ENCODE results near the gene ARFIP1. TPM values are rescaled to one million over a fixed set of nuclear protein-coding genes. Genes with fewer than 3 reads are reported as not detected.

Gene ARFIP1
- total RNA-seq, 4 donors from 2014 or later, result 27.3 to 44.0 (median 39.2) TPM

DNA sequence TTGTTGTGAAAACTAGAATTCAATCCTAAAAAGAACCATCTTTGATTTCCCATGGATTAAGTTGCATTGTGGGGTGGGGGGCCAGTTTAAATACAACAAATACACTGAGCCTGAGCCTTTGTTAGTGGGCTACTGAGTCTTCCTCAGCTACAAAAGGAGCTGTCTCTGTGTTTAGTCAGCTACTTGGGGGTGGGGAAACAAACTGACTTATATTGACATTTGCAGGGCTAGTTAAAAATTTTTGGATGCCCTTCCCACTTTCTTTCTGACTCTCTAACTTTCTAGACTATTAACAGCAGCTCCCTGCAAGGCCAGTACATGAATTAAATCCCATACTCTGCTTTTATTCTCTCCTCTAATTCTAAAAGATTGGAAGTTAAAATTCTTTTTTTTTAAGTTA is 123.9 kb downstream of the ARFIP1 start:
- Histone ChIP-seq H3K4me1 (no peaks in the 10 kb centered on the region), H3K27ac (no peak overlapping the region), H3K4me3 (no peak overlapping the region), H3K27me3 (no peaks in the 10 kb centered on the region), H3K36me3 (peaks cover 0 to 28% (median 0%) of the 10 kb centered on the region in 3 donors), H3K9me3 (no peaks in the 10 kb centered on the region)
- TF ChIP-seq EP300 (IDR thresholded peaks at IDR 0.05), result no peak
- TF ChIP-seq, protein P1, sequence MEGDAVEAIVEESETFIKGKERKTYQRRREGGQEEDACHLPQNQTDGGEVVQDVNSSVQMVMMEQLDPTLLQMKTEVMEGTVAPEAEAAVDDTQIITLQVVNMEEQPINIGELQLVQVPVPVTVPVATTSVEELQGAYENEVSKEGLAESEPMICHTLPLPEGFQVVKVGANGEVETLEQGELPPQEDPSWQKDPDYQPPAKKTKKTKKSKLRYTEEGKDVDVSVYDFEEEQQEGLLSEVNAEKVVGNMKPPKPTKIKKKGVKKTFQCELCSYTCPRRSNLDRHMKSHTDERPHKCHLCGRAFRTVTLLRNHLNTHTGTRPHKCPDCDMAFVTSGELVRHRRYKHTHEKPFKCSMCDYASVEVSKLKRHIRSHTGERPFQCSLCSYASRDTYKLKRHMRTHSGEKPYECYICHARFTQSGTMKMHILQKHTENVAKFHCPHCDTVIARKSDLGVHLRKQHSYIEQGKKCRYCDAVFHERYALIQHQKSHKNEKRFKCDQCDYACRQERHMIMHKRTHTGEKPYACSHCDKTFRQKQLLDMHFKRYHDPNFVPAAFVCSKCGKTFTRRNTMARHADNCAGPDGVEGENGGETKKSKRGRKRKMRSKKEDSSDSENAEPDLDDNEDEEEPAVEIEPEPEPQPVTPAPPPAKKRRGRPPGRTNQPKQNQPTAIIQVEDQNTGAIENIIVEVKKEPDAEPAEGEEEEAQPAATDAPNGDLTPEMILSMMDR (IDR thresholded peaks at IDR 0.05), result no peak
- no peak for TF ChIP-seq POLR2A (IDR thresholded peaks at IDR 0.05)
- no peak for DNase-seq (ENCODE audit: low spot score in 2 of 2)

DNA sequence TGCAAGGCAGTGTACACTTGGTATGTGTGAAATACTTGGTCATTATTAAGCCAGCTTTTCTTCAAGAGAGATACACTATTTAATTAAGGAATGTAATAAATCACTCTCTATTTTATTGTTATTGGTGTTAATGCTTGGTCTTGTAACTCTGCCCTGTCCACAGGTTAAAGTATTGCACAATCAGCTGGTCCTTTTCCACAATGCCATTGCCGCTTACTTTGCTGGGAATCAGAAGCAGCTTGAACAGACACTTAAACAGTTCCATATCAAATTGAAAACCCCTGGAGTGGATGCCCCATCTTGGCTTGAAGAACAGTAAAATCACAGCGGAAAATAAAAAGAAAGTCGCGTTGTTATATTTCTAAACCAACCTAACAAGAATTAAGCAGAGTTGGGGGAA is 130.1 kb downstream of the ARFIP1 start:
- H3K27ac ChIP-seq, result no peak overlapping the region
- no peak overlapping the region for H3K4me3 ChIP-seq
- TF ChIP-seq POLR2A (IDR thresholded peaks at IDR 0.05), result no peak
- TF ChIP-seq, protein P1 (IDR thresholded peaks at IDR 0.05), result no peak
- TF ChIP-seq EP300 (IDR thresholded peaks at IDR 0.05), result no peak
- peaks cover 0 to 25% (median 0%) of the 10 kb centered on the region in 3 donors for H3K36me3 ChIP-seq
- 83 to 90% methylated on average over 4 of the region's 4 CpGs for WGBS, 2 donors
- no peaks in the 10 kb centered on the region for H3K9me3 ChIP-seq
- no peaks in the 10 kb centered on the region for H3K27me3 ChIP-seq
- no peak for DNase-seq (ENCODE audit: low spot score in 2 of 2)
- no peaks in the 10 kb centered on the region for H3K4me1 ChIP-seq

DNA sequence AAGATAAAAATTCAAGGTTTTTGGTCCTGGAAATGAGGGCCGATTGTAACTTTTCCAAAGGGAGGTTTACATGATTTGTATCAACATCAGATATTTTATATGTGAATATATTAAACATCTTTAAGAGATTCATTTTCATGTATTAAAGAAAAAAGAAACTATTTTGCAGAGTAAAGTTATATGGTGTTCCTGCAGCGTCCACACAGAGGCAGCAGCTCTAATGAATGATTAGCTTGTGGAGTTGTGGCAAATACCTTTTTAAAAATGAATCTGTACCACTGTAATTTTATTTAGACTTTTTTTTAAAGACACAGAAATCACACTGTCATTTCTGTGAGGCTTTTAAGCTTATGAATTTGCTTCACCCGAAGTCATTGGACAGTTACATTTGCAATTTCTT is 130.8 kb downstream of the ARFIP1 start:
- DNase-seq (ENCODE audit: low spot score in 2 of 2), result no peak
- Histone ChIP-seq H3K27ac (no peak overlapping the region), H3K4me3 (no peak overlapping the region), H3K9me3 (no peaks in the 10 kb centered on the region), H3K36me3 (peaks cover 0 to 25% (median 0%) of the 10 kb centered on the region in 3 donors), H3K4me1 (no peaks in the 10 kb centered on the region), H3K27me3 (no peaks in the 10 kb centered on the region)
- TF ChIP-seq POLR2A (IDR thresholded peaks at IDR 0.05), result no peak
- TF ChIP-seq EP300 (IDR thresholded peaks at IDR 0.05), result no peak
- TF ChIP-seq, protein P1 (IDR thresholded peaks at IDR 0.05), result no peak
- WGBS, 2 donors, result 73 to 89% methylated on average over 3 of the region's 3 CpGs

DNA sequence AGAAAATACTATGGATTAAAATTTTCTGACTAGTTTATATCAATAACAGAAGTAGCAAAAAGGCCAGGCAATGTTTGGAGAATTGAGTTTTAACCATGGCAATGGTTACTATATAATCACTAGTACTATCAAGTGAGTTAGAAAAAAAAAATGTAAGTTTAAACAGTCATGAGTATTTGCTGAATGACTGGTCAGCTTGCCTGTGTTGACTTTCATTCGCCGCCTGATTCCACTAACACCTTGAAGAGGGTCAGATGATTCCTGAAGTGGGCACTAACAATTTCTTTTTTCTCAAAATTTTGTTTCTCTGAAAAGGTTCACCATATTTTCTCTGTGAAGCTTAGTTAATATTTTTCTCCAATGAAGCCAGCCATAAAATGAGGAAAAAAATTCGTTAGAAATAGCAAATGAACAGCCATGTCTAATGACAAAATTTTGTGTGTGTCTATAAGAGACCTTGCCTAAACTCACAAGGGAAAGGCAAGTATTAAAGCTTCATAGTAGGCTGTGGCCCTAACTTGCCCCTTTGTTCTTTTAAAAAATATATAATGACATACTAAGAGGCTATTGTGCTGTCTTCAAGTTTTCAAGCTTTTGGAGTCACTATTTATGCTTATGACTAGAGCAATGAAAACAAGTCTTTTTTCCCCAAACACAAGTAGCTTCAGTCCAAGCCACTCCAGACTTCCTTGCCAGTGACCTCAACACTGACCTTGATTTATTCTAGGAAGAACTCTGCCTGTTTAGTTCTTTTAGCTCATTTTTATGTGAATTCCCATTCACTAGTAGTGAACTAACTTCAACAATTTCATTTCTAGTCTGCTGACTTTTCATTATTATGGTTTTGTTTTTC is 138.0 kb downstream of the ARFIP1 start:
- no peak for DNase-seq (ENCODE audit: low spot score in 2 of 2)
- TF ChIP-seq, protein P1 (IDR thresholded peaks at IDR 0.05), result no peak
- TF ChIP-seq POLR2A (IDR thresholded peaks at IDR 0.05), result no peak
- TF ChIP-seq EP300 (IDR thresholded peaks at IDR 0.05), result no peak
- Histone ChIP-seq H3K4me1 (peaks cover 0 to 16% (median 0%) of the 10 kb centered on the region in 4 donors), H3K9me3 (peaks cover 0 to 4% (median 0%) of the 10 kb centered on the region in 4 donors), H3K27ac (no peak overlapping the region), H3K4me3 (no peak overlapping the region), H3K27me3 (no peaks in the 10 kb centered on the region), H3K36me3 (no peaks in the 10 kb centered on the region)
- WGBS, 2 donors, result 66 to 67% methylated on average over 3 of the region's 3 CpGs

DNA sequence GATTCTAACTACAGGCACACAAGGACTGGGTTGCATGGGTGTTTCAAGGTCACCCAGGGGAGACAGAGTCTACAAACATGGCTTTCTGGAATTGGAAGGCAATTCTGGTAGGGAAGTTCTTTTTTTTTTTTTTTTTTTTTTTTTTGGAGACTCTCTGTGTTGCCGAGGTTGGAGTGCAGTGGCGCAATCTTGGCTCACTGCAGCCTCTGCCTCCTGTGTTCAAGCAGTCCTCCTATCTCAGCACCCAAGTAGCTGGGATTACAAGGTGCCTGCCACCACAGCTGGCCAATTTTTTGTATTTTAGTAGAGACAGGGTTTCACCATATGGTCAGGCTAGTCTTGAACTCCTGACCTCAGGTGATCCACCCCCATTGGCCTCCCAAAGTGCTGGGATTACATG is 140.1 kb downstream of the ARFIP1 start:
- DNase-seq (ENCODE audit: low spot score in 2 of 2), result no peak
- 92 to 100% methylated on average over 2 of the region's 2 CpGs for WGBS, 2 donors
- TF ChIP-seq, protein P1 (IDR thresholded peaks at IDR 0.05), result no peak
- TF ChIP-seq POLR2A (IDR thresholded peaks at IDR 0.05) (no peak), EP300 (IDR thresholded peaks at IDR 0.05) (no peak)
- no peak overlapping the region for H3K4me3 ChIP-seq
- H3K27ac ChIP-seq, result no peak overlapping the region
- H3K4me1 ChIP-seq, result peaks cover 0 to 16% (median 0%) of the 10 kb centered on the region in 4 donors
- no peaks in the 10 kb centered on the region for H3K27me3 ChIP-seq
- H3K9me3 ChIP-seq, result peaks cover 0 to 4% (median 0%) of the 10 kb centered on the region in 4 donors
- H3K36me3 ChIP-seq, result no peaks in the 10 kb centered on the region
